ENCODE measurements around the gene CTSS.

DNA sequence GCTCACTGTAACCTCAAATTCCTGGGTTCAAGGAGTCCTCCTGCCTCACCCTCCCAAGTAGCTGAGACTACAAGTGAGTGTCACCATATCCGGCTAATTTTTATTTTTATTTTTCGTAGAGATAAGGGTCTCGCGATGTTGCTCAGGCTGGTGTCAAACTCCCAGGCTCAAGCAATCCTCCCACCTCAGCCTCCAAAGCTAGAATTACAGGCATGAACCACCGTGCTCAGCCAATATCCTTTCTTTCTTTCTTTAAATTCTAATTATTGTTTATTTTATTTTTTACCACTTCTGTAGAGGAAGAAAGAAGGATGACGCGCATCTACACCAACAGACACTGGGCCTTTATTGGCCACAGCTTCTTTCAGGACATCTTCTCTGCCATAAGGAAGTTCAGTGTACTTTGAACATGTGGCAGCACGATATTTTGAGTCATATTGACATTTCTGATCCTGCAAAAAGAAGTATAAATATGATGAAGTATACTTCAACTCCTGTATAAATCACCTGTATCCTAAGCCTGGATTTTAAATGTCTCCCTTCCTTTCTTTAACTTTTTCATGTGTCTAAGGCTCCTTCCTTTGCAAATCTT is 15.8 kb downstream of the CTSS start:
- no peak for TF ChIP-seq GATA2 (IDR thresholded peaks at IDR 0.05; ENCODE audit: low read depth, low read length)
- no peak for TF ChIP-seq GATA3 (IDR thresholded peaks at IDR 0.05; ENCODE audit: low read depth, low read length)
